ENCODE data around the gene ATP1A1.

ATP1A1 gene

GRCh38 chr1:116392717-116393404, 19.8 kb downstream of the ATP1A1 start:
- DNase-seq, result no peak

- no peak for DNase-seq
Observed at GRCh38 chr1:116393792-116394191, 20.7 kb downstream of the ATP1A1 start.

- no peak for DNase-seq
Observed at GRCh38 chr1:116394270-116394669, 21.2 kb downstream of the ATP1A1 start.

GRCh38 chr1:116396769-116397168, 23.7 kb downstream of the ATP1A1 start:
- DNase-seq, result no peak

GRCh38 chr1:116397728-116398127, 24.7 kb downstream of the ATP1A1 start:
- no peak for DNase-seq

- DNase-seq, result no peak
Observed at GRCh38 chr1:116400780-116401179, 27.7 kb downstream of the ATP1A1 start.

- no peak for DNase-seq
Observed at GRCh38 chr1:116401646-116402176, 28.7 kb downstream of the ATP1A1 start.

GRCh38 chr1:116402333-116402732, 29.3 kb downstream of the ATP1A1 start:
- DNase-seq, result no peak

GRCh38 chr1:116403496-116404136, 30.6 kb downstream of the ATP1A1 start:
- DNase-seq, result no peak

- DNase-seq, result no peak
Observed at GRCh38 chr1:116404699-116405098, 31.7 kb downstream of the ATP1A1 start.

GRCh38 chr1:116405241-116406135, 32.4 kb downstream of the ATP1A1 start:
- no peak for DNase-seq

- DNase-seq, result no peak
Observed at GRCh38 chr1:116407033-116407432, 34.0 kb downstream of the ATP1A1 start.

GRCh38 chr1:116408193-116408592, 35.1 kb downstream of the ATP1A1 start:
- no peak for DNase-seq

- DNase-seq, result no peak
Observed at GRCh38 chr1:116408803-116409720, 36.0 kb downstream of the ATP1A1 start.

- DNase-seq, result no peak
Observed at GRCh38 chr1:116409751-116410191, 36.7 kb downstream of the ATP1A1 start.

- DNase-seq, result no peak
Observed at GRCh38 chr1:116411784-116412479, 38.9 kb downstream of the ATP1A1 start.

GRCh38 chr1:116412480-116412798, 39.4 kb downstream of the ATP1A1 start:
- DNase-seq, result no peak

GRCh38 chr1:116412898-116413297, 39.9 kb downstream of the ATP1A1 start:
- DNase-seq, result no peak

- DNase-seq, result no peak
Observed at GRCh38 chr1:116413414-116413813, 40.4 kb downstream of the ATP1A1 start.

GRCh38 chr1:116414364-116414763, 41.3 kb downstream of the ATP1A1 start:
- no peak for DNase-seq

- no peak for DNase-seq
Observed at GRCh38 chr1:116415200-116415698, 42.2 kb downstream of the ATP1A1 start.
